Activated CD8-positive, alpha-beta T cell treated with anti-CD3 and anti-CD28 coated beads, Interleukin-2, amount 10 ng/mL, durations not matched to agents 7 days and 5 days (primary cell): Measurements from ENCODE around the gene PAQR6. TPM values are rescaled to one million over a fixed set of nuclear protein-coding genes. Genes with fewer than 3 reads are reported as not detected.

Source experiments
- ATAC-seq: fragments of 150-1000 bp; cut with Tn5 transposase; one replicate; pipeline ENCODE4 v1.10.0; 2021; ENCODE audit warnings: moderate library complexity
- CTCF ChIA-PET: fragments of 350-600 bp; sonication (Branson Sonifier 250); formaldehyde crosslinking; loops from one replicate; lab custom pipeline; 2021; ENCODE audit warnings: antibody characterized with exemption; lab: Charles Lee
- POLR2A ChIA-PET: fragments of 350-600 bp; sonication (Branson Sonifier 250); formaldehyde crosslinking; loops from one replicate; lab custom pipeline; 2021; ENCODE audit warnings: antibody characterized with exemption; lab: Charles Lee
- DNase-seq: peaks from one replicate; pipeline ENCODE4 v3.0.0-alpha.2; 2020
- H3K27ac Mint-ChIP-seq: one replicate; pipeline ENCODE4 v1.8.0; 2021; ENCODE audit warnings: mild to moderate bottlenecking, mixed read lengths
- H3K27me3 Mint-ChIP-seq: one replicate; pipeline ENCODE4 v1.8.0; 2021; ENCODE audit warnings: low read depth, mixed read lengths
- H3K36me3 Mint-ChIP-seq: one replicate; pipeline ENCODE4 v1.8.0; 2021; ENCODE audit warnings: low read depth, mixed read lengths
- H3K4me1 Mint-ChIP-seq: one replicate; pipeline ENCODE4 v1.8.0; 2021; ENCODE audit warnings: low read depth, mixed read lengths
- H3K4me3 Mint-ChIP-seq: one replicate; pipeline ENCODE4 v1.8.0; 2021; ENCODE audit warnings: mild to moderate bottlenecking, mixed read lengths
- H3K9me3 Mint-ChIP-seq: one replicate; pipeline ENCODE4 v1.8.0; 2022; ENCODE audit warnings: mixed read lengths; ENCODE audit not compliant: insufficient read depth
- total RNA-seq, 2 experiments: library from RNA; stranded (reverse); gene quantifications; one replicate each; pipeline ENCODE4 v1.2.3, GENCODE V29; 2021

Gene PAQR6
- total RNA-seq, 2 experiments from 2014 or later: 8.6 to 9.9 TPM

DNA sequence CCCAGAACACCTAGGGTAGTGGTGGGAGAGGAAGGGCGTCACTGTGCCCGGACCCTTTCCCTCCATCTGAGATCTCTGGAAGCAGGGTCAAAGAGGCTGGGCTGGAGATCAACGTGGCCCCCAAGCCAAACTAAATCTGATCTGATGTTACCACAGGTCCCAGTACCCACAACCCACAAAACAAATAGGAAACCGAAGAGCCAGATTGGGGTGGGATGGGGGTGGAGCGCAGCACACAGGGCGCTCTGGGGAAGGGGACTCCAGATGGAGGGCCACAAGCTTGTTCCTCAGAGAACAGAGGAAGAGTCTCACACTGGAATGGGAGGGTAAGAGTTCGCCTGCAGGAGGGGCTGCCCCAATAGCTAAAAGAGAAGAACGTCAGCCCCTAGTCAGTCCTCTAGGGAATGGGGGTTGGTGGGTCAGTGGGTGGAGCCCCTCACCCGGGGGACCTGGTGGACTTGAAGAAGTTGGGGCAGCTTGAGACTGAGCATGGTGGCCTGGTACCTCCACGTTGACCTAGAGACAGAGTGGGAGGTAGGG is 1.5 kb downstream of the PAQR6 start:
- Mint-ChIP-seq H3K9me3 (no peaks in the 10 kb centered on the region), H3K27me3 (no peaks in the 10 kb centered on the region), H3K36me3 (peaks cover 10% of the 10 kb centered on the region), H3K4me3 (no peak overlapping the region), H3K27ac (peak overlapping the region; percentile 63), H3K4me1 (peaks cover 43% of the 10 kb centered on the region)
- CTCF ChIA-PET: interaction anchor here (0.6 to 2.4 kb wide), 11 partner anchors 10 to 150 kb away, joined by 3 to 9 read pairs (median 3); no protein-coding TSS in a partner anchor
- ATAC-seq: no peak
- POLR2A ChIA-PET: interaction anchor here (0.9 to 3.1 kb wide), 7 partner anchors 11 to 98 kb away, joined by 3 to 12 read pairs (median 4); partner anchors contain the start of genes PMF1 and SMG5
- DNase-seq: no peak

- Mint-ChIP-seq H3K27ac (peak overlapping the region; percentile 93), H3K9me3 (no peaks in the 10 kb centered on the region), H3K27me3 (no peaks in the 10 kb centered on the region), H3K4me3 (peak overlapping the region; percentile 75), H3K36me3 (peaks cover 9% of the 10 kb centered on the region), H3K4me1 (peaks cover 37% of the 10 kb centered on the region)
- DNase-seq (peak; percentile 65), ATAC-seq (peak; percentile 82)
- POLR2A ChIA-PET: interaction anchor here (0.6 to 3.1 kb wide), 8 partner anchors 12 to 1099 kb away, joined by 3 to 12 read pairs (median 4); partner anchors contain the start of genes PMF1 and SMG5
- CTCF ChIA-PET: interaction anchor here (0.6 to 2.4 kb wide), 11 partner anchors 11 to 149 kb away, joined by 3 to 9 read pairs (median 3); no protein-coding TSS in a partner anchor
Measured at GRCh38 chr1:156245451-156246232, 2.2 kb downstream of the PAQR6 start.

DNA sequence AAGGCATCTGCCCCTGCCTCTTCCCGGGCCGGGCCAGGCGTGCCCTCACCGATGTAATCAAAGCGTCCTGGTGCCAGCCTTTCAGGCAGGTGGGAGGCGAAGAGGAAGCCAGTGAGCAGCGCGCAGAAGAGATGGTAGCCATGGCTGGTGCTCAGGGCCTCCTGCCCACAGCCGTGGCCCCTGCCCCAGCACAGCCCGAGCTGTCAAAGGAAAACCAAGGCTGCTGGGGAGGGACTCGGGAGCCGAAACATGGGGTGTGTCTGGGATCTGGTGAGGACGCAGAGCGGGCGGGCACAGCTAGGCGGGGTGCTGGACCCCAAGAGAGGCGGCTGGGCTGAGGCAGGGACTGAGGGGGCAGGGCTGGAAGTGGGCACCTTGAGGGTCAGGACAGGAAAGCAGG is 3.1 kb downstream of the PAQR6 start:
- DNase-seq (no peak), ATAC-seq (no peak)
- Mint-ChIP-seq H3K36me3 (peaks cover 9% of the 10 kb centered on the region), H3K27me3 (no peaks in the 10 kb centered on the region), H3K9me3 (no peaks in the 10 kb centered on the region), H3K4me3 (peak overlapping the region; percentile 75), H3K27ac (peak overlapping the region; percentile 93), H3K4me1 (peaks cover 34% of the 10 kb centered on the region)
- CTCF ChIA-PET: interaction anchor here (0.6 to 2.1 kb wide), 2 partner anchors 148 to 275 kb away, joined by 3 to 8 read pairs; no protein-coding TSS in a partner anchor
- POLR2A ChIA-PET: interaction anchor here (1.4 to 3.1 kb wide), 3 partner anchors 14 to 38 kb away, joined by 5 to 12 read pairs (median 10); partner anchors contain the start of genes PMF1 and SMG5

GRCh38 chr1:156244126-156244525 is 3.7 kb downstream of the PAQR6 start:
- Mint-ChIP-seq H3K4me3 (no peak overlapping the region), H3K4me1 (peaks cover 34% of the 10 kb centered on the region), H3K27ac (no peak overlapping the region), H3K9me3 (no peaks in the 10 kb centered on the region), H3K36me3 (peaks cover 7% of the 10 kb centered on the region), H3K27me3 (no peaks in the 10 kb centered on the region)
- no peak for ATAC-seq
- ChIA-PET CTCF (interaction anchor here (0.6 kb wide), 1 partner anchor 276 kb away, joined by 3 read pairs; no protein-coding TSS in a partner anchor), POLR2A (interaction anchor here (2.4 to 3.1 kb wide), 2 partner anchors 31 to 38 kb away, joined by 10 to 12 read pairs; partner anchors contain the start of genes PMF1 and SMG5)
- DNase-seq: no peak

DNA sequence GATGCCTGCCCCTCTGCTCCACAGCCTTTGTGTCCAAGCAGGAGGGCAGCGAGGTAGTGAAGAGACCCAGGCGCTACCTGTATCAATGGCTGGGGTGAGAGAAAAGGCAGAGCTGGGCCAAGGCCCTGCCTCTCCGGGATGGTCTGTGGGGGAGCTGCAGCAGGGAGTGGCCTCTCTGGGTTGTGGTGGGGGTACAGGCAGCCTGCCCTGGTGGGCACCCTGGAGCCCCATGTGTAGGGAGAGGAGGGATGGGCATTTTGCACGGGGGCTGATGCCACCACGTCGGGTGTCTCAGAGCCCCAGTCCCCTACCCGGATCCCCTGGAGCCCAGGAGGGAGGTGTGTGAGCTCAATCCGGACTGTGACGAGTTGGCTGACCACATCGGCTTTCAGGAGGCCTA is 5.1 kb downstream of the PAQR6 start:
- DNase-seq (no peak), ATAC-seq (no peak)
- H3K27ac Mint-ChIP-seq: no peak overlapping the region
- H3K27me3 Mint-ChIP-seq: no peaks in the 10 kb centered on the region
- H3K4me3 Mint-ChIP-seq: no peak overlapping the region
- peaks cover 34% of the 10 kb centered on the region for H3K4me1 Mint-ChIP-seq
- no peaks in the 10 kb centered on the region for H3K9me3 Mint-ChIP-seq
- CTCF ChIA-PET: interaction anchor here (0.9 kb wide), 1 partner anchor 76 kb away, joined by 3 read pairs; no protein-coding TSS in a partner anchor
- peaks cover 14% of the 10 kb centered on the region for H3K36me3 Mint-ChIP-seq
- POLR2A ChIA-PET: no interaction called here

DNA sequence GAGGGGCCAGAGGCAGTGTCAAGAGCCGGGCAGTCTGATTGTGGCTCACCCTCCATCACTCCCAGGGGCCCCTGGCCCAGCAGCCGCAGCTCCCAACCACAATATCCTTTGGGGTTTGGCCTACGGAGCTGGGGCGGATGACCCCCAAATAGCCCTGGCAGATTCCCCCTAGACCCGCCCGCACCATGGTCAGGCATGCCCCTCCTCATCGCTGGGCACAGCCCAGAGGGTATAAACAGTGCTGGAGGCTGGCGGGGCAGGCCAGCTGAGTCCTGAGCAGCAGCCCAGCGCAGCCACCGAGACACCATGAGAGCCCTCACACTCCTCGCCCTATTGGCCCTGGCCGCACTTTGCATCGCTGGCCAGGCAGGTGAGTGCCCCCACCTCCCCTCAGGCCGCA is 5.9 kb downstream of the PAQR6 start, which contains the start of gene BGLAP:
TSS of gene BGLAP (plus strand) at position 259 of the 400 bp plus-strand sequence. CDS start at position 307, 48 bp downstream.
- ChIA-PET CTCF (interaction anchor here (1.0 kb wide), 1 partner anchor 18 kb away, joined by 4 read pairs; no protein-coding TSS in a partner anchor), POLR2A (no interaction called here)
- no peaks in the 10 kb centered on the region for H3K9me3 Mint-ChIP-seq
- H3K36me3 Mint-ChIP-seq: peaks cover 17% of the 10 kb centered on the region
- peak within 1 kb of the TSS; percentile 39 for H3K27ac Mint-ChIP-seq
- no peaks in the 10 kb centered on the region for H3K27me3 Mint-ChIP-seq
- DNase-seq: no peak
- ATAC-seq: no peak
- peaks cover 34% of the 10 kb centered on the region for H3K4me1 Mint-ChIP-seq
- no peak within 1 kb of the TSS for H3K4me3 Mint-ChIP-seq

DNA sequence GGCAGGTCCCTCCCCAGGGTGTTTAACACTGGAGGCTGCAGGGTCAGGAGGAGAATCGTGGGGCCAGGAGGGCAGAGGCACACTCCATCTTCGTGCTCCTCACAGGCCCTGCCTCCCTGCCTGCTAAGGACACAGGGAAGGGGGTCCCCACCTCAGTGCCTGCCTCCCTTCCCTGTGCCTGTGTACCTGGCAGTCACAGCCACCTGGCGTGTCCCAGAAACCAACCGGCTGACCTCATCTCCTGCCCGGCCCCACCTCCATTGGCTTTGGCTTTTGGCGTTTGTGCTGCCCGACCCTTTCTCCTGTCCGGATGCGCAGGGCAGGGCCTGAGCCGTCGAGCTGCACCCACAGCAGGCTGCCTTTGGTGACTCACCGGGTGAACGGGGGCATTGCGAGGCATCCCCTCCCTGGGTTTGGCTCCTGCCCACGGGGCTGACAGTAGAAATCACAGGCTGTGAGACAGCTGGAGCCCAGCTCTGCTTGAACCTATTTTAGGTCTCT is 6.5 kb downstream of the PAQR6 start:
- H3K27ac Mint-ChIP-seq: peak overlapping the region; percentile 7
- CTCF ChIA-PET: interaction anchor here (1.0 kb wide), 1 partner anchor 18 kb away, joined by 4 read pairs; no protein-coding TSS in a partner anchor
- H3K27me3 Mint-ChIP-seq: no peaks in the 10 kb centered on the region
- peaks cover 33% of the 10 kb centered on the region for H3K4me1 Mint-ChIP-seq
- H3K4me3 Mint-ChIP-seq: no peak overlapping the region
- peaks cover 21% of the 10 kb centered on the region for H3K36me3 Mint-ChIP-seq
- H3K9me3 Mint-ChIP-seq: no peaks in the 10 kb centered on the region
- DNase-seq (no peak), ATAC-seq (no peak)
- POLR2A ChIA-PET: no interaction called here

GRCh38 chr1:156238248-156238647 is 9.6 kb downstream of the PAQR6 start:
- POLR2A ChIA-PET: interaction anchor here (0.9 kb wide), 1 partner anchor 44 kb away, joined by 3 read pairs; the partner anchor contains the start of gene SMG5

DNA sequence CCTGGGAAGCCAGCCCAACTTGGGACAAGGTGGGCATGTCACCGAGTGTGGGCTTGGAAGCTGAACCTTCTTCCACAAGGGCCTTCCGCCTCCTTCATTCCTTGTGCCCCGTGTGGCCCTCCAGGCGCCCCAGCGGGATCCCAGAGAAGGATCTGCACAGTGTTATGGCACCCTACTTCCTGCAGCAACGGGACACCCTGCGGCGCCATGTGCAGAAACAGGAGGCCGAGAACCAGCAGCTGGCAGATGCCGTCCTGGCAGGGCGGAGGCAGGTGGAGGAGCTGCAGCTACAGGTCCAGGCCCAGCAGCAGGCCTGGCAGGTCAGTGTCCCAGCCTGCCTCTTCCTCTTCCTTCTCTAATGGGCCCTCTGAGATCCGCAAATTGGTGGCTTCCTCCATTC is 11.7 kb downstream of the PAQR6 start:
- Mint-ChIP-seq H3K27me3 (no peaks in the 10 kb centered on the region), H3K27ac (no peak overlapping the region), H3K9me3 (no peaks in the 10 kb centered on the region), H3K4me3 (no peak overlapping the region), H3K36me3 (peaks cover 32% of the 10 kb centered on the region), H3K4me1 (peaks cover 1% of the 10 kb centered on the region)
- no peak for DNase-seq
- POLR2A ChIA-PET: no interaction called here
- ATAC-seq: no peak
- CTCF ChIA-PET: interaction anchor here (2.4 kb wide), 1 partner anchor 11 kb away, joined by 6 read pairs; no protein-coding TSS in a partner anchor

More at GRCh38 chr1:156238248-156238647, 9.6 kb downstream of the PAQR6 start:
- Mint-ChIP-seq H3K36me3 (peaks cover 32% of the 10 kb centered on the region), H3K4me1 (peaks cover 6% of the 10 kb centered on the region), H3K4me3 (no peak overlapping the region), H3K27me3 (no peaks in the 10 kb centered on the region), H3K27ac (no peak overlapping the region), H3K9me3 (no peaks in the 10 kb centered on the region)
- ATAC-seq (no peak), DNase-seq (no peak)
- CTCF ChIA-PET: interaction anchor here (0.5 to 2.4 kb wide), 5 partner anchors 9 to 93 kb away, joined by 3 to 6 read pairs (median 3); no protein-coding TSS in a partner anchor

DNA sequence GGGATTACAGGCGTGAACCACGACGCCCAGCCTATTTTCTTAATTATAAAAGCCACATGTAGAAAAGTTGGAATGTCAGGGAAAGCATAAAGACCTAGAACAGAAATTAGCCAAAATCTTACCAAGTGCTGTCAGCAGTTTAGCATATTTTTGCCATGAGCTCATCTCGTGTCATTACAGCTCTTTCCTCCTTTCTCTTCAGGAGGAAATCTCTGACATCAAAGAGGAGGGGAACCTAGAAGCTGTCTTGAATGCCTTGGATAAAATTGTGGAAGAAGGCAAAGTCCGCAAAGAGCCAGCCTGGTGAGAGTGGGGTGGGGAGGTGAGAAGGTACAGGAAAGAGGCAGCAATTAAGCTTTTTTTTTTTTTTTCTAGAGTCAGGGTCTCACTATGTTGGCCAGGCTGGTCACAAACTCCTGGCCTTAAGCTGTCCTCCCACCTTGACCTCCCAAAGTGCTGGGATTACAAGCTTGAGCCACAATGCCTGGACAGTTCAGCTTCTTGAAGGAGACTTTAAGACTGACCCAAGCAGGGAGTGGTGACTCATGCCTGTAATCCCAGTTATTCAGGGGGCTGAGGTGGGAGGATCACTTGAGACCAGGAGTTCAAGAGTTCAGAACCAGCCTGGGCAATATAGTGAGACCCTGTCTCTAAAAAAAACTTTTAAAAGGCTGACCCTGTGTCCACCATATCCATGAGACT is 14.3 kb downstream of the PAQR6 start:
- CTCF ChIA-PET: interaction anchor here (1.0 kb wide), 2 partner anchors 8 to 143 kb away, joined by 3 to 7 read pairs; no protein-coding TSS in a partner anchor
- no peaks in the 10 kb centered on the region for H3K9me3 Mint-ChIP-seq
- DNase-seq: no peak
- POLR2A ChIA-PET: no interaction called here
- no peaks in the 10 kb centered on the region for H3K27me3 Mint-ChIP-seq
- H3K27ac Mint-ChIP-seq: no peak overlapping the region
- peaks cover 35% of the 10 kb centered on the region for H3K36me3 Mint-ChIP-seq
- ATAC-seq: no peak
- H3K4me1 Mint-ChIP-seq: peaks cover 4% of the 10 kb centered on the region
- no peak overlapping the region for H3K4me3 Mint-ChIP-seq
